ENCODE measurements around the gene DYNAP.

Gene DYNAP, protein sequence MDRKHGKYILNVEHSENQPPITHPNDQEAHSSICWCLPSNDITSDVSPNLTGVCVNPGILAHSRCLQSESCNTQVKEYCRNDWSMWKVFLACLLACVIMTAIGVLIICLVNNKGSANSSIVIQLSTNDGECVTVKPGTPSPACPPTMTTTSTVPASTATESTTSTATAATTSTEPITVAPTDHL

DNA sequence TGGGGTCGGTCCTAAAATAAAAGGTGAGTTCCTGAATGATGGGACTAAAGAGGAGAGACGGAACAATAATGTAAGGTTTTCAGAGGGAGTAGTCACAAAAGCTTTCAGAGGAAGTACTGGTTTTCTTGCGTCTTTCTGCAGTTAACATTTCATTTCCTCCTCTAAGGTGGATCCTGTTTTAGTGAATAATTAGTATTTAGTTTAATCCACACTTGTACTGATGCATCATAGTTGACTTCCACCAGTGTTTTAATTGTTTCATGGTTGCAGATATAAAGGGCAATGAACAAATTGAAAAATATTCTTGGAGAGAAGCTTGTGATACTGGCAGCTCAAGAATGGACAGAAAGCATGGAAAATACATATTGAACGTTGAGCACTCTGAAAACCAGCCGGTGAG, at the start of gene DYNAP:
Gene DYNAP (plus strand): TSS at position 301 of the 400 bp plus-strand sequence. CDS start 38 bp downstream, at position 339.
- DNase-seq (ENCODE audit: low spot score) = no peak

DNA sequence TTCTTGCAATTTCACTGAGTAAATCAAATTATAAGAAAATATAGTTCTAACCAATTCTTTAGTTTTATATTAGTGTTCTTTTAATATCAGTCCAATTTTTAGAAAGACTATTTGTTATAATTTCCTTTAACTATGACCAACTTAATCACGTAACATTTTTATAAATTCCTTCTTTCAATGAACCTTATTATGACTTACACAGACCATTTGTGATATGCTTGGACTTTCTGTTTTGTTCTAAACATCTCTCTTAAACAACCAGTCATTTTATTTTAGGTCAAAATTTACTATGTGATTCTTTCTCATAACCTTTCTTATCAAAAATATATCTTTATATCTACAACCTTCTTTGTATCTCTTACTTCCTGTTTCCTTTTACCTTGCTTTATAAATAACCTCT, 39.5 kb upstream of the DYNAP start:
- DNase-seq (ENCODE audit: low spot score) = no peak

DNA sequence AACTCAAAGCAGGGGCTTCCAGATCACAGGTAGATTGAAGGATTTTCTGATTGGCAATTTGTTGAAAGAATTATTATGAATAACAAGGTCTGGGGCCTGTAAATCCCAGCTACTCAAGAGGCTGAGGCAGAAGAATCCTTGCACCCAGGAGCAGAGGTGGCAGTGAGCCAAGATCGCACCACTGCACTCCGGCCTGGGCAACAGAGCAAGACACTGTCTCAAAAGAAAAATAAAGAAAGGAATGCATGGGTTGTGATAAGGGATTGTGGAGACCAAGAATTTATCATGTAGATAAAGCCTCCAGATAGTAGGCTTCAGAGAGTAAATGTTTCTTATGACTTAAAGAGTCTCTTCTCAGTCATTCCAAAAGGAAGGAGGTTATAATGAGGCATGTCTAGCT, 35.8 kb upstream of the DYNAP start:
- DNase-seq (ENCODE audit: low spot score) = no peak

DNA sequence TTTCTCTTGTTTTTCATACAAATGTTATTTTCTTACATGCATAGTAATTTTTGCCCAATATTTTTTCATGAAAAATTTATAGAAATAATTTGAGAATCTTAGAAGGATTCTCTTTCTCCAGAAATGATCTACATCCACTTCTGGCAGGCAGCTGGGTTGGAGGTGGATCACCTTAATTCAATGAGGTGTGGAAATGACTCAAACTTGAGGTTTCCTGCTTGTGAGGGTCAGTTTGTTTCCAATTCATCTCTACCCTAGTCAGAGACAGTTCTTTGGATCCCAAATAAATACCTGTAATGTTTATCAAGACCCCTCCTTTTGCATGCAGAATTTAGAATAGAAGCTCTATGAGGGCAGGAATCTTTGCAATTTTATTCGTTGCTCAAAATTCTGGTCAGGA, 35.0 kb upstream of the DYNAP start:
- no peak for DNase-seq (ENCODE audit: low spot score)

DNA sequence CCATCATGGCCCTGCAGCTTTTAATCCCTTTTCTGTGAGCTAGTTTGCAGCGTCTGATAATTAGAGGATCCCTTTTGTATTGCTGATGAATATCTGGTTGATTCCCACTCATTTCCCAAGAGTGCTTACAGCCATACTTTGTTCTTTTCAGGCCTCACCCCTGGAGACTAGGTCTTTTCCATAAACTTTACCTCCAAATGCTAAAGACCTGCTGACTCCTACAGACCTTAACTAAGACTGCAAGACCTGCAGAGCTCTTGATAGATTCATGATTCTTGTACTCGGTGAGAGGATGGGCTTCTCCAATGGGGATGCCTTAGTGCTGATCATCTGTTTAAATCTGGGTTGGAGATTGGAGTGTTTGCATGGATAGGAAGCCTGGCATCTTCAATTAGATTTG, 33.1 kb upstream of the DYNAP start:
- no peak for DNase-seq (ENCODE audit: low spot score)

DNA sequence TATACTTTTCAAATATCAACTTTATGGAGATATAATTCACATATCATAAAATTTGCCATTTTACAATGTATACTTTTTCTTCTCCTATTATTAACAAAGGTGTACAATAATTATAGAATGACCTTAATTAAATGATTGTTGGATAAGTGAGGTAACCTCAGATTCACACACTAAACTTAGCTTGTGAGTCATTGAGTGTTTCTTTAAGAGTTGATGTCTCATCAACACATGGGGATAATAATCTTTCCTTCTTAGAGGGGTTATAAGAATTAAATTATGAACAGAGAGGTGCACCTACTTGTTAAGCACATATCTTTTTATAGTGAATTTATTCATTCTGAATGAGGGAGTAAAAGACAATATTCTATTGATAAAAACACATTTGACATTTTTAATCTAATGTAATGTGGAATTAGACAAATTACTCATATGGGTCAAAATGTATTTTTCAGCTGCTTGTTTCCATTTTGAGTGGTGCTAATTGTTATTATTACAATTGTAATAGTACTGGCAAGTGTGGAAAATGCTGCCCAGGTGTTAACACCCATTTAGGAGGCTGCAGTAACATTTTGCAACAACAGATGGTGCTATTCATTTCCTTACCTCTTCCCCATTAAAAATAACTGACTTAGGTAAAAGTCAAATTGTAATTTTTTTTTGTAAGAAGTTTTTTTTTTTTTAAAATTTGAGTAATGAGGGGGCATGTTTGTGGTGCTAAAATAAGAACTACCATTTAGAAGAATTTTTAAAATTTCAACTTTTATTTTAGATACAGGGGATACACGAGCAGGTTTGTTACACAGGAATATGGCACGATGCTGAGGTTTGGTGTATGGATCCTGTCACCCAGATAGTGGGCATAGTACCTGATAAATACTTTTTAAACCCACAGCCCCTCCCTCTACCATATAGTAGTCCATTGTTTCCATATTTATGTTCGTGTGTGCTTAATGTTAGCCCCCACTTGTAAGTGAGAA, 32.1 kb upstream of the DYNAP start:
- no peak for DNase-seq (ENCODE audit: low spot score)

DNA sequence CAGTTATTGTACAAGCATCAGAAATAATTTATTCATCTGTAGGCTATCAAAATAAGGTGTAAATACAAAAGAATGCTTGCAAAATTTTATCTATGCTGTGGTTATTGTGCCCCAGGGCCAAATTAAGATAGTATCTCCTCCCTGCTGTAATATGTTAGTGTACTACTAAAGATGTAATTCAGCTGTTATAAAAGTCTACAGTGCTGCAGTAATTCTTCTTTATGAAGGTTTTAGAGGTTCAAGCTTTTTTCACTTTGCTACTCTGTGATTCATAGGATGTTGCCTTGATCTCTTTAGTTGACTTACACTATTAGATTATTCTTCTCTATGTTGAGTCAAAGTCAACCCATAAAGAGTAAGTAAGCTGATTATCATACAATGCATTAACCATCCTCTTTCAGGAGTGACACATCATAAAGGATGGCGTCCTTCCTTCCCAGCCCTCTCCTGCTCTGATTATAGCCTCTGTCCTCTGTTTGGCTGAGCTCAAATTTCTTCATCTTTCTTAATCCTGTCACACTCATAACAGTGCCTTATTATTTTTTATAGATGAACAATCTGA, 29.3 kb upstream of the DYNAP start:
- no peak for DNase-seq (ENCODE audit: low spot score)

DNA sequence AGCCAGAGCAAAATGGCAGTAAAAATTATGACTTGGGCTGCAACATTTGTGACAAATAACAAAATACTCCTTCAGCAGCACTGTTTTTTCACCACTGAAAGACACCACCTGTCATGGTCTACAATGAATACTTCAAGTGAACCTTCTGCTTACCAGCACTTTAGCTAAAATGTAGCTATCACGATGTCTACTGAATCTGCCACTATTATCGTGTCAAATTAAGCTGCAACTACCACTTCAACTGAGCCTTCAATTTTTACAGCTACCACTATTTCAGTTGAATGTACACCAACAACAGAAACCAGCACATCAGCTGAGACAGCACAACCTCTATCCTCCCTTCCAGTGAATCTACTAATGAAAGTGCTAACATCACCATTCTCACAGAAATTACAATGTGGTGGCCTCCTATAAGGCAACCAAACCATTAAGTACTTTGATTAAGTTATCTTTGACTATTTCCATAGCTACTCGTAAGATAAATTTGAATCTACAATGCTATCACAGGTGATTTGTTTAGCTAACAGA, 10.8 kb upstream of the DYNAP start:
- no peak for DNase-seq (ENCODE audit: low spot score)

DNA sequence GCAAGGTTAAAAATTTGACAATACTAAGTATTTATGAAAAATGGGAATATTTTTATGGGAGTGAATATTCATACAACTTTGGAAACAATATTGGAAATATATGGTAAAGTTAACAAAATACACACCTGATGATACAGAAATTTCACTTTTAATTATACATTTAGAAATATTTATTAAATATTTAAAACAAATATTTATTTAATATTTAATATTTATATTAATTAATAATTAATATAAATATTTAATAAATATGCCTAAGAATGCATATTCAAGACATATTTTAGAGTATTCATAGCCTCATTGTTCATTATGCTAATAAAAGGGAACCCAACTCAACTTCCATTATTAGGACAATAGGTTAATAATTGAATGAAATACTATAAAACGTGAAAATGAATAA, 7.0 kb upstream of the DYNAP start:
- no peak for DNase-seq (ENCODE audit: low spot score)

DNA sequence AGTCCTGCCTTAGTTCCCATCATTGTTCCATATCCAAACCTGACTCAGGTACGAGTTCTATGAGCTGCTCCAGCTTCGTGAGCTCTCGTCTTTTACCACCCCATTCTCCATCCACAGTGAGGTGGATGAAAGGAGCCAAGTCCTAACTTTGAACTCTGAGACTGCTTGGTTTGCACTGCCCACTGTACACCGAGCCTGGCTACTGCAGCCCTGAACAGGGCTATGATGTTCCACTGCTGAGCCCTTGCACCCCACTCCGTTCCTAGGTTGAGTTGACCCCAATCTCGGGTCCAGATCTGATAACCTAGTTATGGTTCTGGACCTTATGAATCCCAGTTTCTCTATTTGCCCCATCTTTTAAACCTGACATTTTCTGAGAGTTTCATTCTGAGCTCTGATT, 5.3 kb upstream of the DYNAP start:
- no peak for DNase-seq (ENCODE audit: low spot score)

DNA sequence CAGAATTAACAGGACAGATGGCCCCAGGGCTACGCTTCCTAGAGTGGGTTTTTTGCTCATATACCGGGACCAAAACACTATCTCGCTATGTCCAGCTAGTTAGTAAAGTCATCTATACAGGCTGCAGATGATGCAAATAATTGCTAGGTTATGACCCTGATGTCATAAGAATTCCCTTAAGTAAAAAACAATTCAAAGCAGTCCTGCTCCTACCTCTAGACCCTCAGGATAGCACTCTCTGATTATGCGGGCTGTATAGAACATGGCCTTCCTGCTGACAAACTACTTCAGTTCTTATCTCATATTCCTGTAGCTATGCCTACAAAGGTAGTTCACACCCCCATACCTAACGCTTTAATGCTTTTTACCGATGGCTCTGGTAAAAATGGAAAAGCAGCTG, 13.2 kb downstream of the DYNAP start:
- no peak for DNase-seq (ENCODE audit: low spot score)

DNA sequence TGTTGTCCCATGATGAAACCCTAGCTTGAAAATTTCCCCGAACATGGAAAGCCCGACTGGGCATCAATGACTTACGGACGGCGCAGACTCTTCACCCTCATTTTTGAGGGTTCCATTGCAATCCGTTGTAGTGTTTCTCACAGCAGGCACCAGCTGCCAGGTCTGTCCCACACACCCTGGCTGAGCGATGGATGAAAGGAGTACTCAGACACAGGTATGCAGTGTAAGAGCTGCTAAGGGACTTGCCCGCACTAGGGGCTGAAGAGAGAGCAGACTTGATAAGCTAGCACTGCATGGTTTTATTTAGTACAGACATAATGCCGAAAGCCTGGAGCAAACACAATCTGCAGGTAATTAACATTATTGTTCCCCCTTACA, 15.8 kb downstream of the DYNAP start:
- no peak for DNase-seq (ENCODE audit: low spot score)

DNA sequence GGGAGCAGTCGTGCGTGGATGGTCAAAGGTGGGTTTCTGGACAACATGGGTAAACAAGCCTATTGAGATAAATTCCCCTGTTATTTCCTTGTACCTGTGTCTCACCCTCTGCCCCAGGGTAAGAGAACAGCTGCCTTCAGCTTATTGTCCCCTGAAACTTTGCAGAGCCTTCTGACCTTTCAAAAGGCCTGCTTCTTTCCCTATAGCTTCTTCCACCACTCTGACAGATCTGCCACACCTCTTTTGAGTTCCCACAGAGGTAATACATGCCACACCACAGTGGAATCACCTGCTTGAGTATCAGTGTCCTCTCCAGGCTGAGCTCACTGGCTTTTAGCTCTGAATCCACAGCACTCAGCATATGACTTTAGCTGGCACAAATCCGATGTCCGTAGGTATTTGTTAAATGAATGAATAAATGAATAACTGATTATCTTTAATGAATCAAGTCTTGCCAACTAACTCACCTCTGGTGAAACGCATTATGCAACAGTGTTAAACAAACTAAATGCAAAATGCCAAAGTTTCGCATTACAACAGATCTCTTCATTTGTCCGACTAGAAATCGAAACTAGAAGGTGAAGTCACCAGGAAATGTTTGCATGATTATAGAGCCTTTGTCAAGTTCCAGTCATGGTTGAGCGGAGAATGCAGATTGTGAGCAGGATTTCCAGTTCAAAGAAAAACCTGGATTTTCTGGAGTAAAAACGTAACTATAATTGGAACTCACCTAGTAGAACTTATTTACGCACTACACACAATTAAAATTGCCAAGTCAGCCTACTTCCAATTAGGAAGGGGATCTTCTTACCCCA, 16.4 kb downstream of the DYNAP start:
- no peak for DNase-seq (ENCODE audit: low spot score)

DNA sequence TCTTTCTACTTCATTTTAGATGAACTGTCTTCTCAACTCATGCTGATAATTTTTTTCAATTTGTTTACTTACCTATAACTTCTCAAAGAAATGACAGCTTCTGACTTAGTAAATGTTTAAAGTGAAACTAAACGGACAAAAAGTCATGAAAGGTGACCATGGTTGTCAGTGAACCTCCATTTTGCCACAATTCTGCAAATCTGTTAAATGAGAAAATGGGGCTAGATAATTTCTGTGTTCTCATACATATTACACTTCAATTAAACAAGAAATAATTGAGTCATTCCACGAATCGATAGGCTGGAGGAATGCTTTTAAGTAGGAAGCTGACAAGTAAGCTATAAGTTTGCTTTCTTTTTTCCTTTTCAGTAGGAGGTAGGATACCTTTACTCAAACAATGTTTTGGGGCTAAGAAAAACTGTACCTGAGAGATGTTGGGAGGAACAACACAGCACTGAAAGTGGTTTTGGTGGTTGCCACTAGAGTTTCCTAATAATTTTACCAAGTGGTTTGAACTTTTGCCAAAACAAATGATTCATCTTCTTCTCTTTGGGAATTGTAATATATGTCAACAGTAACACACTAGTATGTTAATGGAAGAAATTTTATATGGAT, 17.1 kb downstream of the DYNAP start:
- no peak for DNase-seq (ENCODE audit: low spot score)

DNA sequence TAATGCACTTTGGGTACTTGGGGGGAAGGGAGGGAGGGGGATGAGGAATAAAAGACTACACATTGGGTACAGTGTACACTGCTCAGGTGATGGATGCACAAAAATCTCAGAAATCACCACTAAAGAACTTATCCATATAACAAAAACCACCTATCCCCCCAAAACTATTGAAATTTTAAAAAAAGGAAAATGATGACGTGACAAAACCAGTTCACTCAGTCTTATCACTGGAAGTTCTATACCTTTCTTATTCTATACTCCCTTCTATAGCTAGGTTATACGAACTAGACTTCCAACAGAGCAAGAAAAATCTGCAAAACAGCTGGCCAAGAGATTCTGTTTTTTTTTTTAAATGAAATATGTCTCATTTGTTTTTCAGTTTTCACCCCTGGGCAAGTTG, 20.8 kb downstream of the DYNAP start:
- DNase-seq (ENCODE audit: low spot score) = no peak

DNA sequence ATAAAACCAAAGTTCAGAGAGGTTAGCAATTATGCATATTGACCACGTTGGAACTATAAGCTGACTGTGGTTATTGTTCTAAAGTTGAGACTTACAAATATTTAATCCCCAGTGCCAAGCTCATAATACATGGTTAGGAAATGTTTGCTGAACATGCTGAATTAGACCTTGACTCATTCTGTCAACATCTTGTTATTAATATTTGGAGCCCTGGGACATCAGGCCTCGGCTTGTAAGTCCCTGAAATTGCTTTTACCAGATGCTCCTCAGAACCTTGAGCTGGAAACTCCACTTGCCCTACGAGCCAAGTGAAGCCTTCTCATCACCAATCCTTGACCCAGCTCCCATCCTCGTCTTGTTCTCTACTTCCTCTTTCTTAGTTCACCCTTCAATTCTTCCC, 21.2 kb downstream of the DYNAP start:
- no peak for DNase-seq (ENCODE audit: low spot score)

DNA sequence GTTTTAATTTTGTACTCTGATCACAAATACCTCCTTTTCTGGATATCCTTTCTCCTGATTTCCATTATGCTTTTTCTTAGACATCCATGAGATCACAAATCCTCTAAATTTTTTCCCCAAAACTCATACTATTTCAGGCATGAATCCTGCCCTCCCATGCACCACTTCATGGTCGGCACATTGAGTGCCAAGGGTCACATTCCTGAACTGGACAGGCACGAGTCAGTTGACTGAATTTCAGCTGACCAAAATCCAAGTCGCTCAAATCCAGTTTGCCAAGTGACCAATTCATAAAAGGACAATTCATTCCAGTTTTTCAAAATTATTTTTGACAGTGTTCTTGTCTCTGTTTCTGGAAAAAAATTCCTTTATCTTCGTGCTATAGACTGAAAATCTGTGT, 22.1 kb downstream of the DYNAP start:
- DNase-seq (ENCODE audit: low spot score) = no peak

DNA sequence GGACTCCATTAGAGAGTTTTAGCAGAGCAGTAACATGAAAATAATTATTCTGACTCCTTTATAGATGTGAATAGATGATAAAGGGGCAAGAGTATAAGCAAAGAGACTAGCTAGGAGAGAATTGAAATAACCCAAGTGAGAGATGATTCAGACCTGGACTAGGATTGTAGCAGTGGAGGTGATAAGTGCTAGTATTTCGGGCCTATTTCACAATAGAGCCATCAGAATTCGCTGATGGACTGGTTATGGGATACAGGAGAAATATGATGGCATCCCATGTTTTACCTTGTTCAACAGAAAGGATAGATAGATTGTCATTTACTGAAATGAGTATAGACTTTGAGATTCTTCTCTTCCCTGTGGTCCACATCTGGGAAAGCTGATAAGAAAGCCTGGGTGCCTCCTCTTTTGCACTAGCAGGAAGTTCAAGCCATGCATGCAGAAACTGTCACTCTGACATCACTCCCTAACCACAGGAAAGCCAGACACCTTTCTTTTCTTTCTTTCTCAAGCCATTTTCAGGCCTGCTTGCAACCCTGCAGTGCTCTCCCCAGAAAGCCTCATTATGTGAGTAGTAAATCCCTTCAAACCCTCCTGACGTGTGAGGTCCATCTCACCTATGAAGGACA, 25.3 kb downstream of the DYNAP start:
- no peak for DNase-seq (ENCODE audit: low spot score)

DNA sequence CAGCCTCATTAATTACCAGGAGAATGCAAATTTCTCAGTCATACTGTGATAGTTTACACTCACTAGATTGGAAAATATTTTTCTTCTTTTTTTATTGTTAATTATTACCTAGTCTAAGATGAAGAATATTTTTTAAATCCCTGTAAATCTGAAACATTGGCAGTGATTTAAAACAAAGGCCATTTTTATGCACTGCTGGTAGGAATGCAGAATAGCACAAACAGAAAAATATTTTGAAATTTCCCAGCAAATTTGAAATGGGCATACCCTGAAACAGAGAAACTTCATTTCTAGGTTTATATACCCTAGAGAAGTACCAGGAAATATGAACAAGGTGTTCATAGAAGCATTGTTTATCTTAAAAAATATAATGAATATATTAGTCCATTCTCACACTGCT, 31.0 kb downstream of the DYNAP start:
- no peak for DNase-seq (ENCODE audit: low spot score)

DNA sequence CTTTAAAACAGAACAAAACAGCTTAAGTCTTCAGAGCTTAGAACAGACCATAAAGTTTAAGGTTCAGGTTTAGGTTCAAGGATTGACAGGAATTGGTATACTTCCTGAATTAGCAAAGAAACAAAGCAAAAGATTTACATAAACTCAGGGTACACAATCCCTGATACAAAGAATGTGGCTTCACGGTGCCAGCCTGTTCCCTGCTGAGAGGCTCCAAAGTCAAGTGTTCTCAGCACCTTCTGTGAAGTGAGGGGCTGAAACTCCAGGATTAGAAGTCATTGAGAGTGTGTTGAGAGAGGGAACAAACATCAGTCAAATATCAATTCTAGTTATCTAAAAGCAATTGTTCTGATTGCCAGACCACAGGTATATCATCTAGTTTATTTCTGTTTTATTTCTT, 35.7 kb downstream of the DYNAP start:
- DNase-seq (ENCODE audit: low spot score) = no peak

DNA sequence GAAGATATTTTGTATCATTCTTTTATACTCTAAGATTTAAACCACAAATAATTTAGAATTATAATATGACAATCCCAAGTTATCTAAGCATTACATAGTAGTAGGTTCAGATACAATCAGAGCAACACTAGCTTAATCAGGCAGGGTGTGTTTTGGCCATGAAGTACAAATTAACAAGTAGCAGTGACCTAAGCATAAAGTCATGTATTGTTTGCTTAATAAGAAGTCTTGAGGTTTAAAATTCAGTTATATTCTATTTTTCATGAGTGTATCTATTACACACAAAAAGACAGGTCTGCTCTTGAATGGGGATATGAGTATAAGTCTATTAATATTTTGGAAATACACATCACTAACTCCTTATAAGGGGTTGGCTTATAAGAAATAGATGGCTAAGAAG, 39.9 kb downstream of the DYNAP start:
- DNase-seq (ENCODE audit: low spot score) = no peak

Measured in globus pallidus (tissue), 1 donor.